Activated CD4-positive, alpha-beta T cell treated with anti-CD3 and anti-CD28 coated beads for 1 hour (primary cell): ENCODE data around the gene CHN1.

ENCODE experiments used
- DNase-seq: peaks from one replicate; pipeline ENCODE4 v3.0.0-alpha.2; 2020

CHN1 gene

DNA sequence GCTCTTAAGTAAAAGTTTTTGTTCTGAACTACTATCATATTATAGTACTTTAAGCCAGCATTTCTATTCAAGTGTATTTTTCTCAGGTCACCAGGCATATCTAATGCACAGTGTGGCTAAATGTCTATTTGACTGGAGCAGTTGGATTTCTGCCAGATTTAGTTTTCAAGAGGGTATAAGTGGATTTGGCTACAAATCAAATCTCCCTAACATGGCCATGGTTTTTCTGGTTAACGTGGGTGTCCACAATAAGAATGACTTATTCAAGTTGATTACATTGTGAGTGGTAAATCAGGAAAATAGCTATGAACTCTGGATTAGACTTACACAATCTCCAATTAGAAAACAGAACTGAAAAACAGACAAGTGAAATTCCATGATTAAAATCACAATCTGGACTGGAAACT is 5.7 kb upstream of the CHN1 start:
- no peak for DNase-seq

DNA sequence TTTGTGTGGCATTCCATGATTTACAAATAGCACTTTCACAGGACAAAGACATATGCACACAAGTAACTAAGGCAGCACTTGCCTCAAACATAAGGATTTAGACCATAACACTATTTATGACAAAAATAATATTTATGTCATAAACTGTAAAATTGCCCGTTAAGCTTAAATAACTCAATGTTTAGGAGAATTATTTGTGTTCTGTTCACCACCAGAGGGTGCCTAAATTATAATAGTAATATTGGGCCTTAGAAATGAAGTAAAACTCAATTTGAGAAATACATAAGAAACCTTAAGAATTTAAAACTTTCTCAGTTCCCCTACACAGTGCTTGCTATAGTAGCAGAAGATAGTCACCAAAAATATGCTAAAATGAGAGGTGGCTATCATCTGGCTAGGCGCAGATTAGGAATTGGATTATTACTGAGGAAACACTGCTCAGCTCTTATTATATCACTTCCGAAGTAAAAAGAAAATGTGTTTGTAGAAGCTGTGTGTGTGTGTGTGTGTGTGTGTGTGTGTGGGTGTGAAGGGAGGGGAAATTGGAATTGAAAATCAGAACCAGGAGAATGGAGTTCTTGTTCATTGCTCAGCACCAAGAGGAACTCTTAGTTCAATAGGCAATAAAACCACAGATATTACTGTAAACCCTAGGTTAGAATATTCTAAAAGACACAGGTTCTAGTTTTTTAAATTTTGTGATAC is 4.9 kb upstream of the CHN1 start:
- no peak for DNase-seq

DNA sequence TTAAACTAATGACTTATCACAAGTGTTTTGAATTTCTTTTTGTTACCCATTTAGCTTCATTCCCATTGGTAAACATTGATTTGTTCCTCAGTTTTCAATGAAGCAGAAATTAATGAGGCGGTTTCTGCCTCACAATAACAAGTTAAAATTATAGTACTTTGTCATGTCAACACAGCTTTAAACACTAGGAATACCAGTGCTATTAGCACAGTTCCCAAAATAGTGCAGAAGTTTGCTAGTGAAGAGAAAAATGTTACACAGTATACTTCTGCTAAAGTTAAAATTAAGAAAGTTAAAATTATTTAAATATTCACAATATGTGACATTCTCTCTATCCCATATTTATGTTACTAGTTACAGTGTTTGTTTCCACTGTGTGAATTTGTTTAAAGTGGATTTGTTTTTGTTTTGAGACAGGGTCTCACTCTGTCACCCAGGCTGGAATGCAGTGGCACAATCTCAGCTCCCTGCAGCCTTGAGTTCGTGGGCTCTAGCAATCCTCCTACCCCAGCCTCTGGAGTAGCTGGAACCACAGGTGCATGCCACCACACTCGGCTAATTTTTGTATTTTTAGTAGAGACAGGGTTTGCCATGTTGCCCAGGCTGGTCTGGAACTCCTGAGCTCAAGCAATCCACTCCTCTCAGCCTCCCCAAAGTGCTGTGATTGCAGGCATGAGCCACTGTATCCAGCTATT is 3.8 kb upstream of the CHN1 start:
- DNase-seq, result no peak

DNA sequence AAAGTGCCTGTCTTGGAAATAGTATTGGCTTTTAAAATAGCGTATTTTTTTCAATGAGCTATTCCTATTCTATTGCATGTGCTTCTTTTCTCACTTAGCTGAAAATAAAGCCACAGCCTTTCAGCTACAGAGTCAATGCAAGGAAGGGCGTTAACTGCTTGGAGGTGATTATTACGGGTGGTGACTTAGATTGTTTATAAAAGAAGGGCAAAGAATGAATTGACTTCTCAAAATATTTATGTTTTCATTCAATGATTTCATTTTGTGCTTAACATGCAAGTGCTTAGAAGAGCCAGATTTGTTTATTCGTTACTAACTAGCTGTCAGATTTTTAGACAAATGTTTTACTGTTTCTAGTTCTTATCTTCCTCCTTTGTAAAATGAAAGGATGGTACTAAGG is 2.8 kb upstream of the CHN1 start:
- DNase-seq, result no peak

DNA sequence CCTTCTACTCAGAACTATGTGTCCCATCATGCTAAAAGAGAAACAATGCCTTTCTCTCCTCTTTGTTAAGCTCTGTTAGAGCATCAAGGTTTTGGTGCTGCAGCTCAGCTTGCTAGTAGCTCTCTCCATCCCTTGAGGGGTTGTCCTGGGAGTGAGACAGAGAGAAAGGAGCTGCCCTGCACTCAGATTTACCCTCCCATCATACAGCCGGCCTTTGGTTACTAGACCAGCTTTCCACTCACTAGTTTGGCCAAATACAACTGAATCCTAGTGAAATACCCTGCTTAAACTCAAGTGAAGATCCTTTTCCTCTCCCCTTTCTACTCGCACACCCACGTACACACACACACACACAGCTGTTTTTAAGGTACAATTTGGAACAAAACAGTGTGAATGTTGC is 2.3 kb upstream of the CHN1 start:
- no peak for DNase-seq

DNA sequence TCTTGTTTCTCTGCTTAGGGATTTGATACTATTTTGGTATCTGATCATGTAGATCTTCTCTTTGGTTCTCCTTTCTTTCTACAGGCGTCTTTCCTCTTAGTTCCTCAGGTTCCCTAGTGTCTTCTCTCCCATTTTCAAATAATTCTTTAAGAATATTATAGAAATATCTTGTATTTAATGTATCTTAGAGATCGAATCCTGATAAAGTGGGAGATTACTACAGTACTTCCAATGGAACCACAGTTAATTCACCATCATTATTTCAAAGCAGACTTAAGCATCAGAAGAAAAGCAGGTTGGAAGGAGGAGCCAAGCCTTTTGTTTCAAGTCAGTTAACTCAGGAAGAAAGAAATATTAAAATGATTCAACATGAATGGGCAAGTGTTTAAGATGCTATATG is 1.1 kb upstream of the CHN1 start:
- no peak for DNase-seq

DNA sequence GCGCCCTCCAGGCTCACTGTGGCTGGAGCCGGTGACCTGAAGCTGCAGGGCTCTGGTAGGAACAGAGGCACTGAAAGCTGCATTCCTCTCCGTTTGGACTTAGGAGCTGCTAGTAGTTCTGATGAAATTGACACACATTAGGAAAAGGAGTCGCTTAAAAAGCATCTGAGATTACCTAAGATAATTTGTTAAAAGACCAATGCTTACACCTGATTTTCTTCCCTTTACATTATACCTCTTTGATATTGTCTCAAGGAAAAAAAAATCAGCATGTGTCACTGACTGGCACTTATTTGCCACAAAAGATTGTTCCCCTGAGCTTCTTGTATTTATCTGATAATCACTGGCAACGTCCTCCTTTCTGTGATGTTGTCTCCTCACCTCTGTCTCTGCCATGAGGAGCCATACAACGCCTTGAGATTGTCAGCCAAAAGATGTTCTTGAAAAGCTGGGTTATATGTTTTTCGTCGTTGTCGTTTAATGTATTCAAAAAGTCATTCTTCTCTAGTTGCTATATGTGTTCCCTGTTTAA is 618 bp upstream of the CHN1 start:
- no peak for DNase-seq

DNA sequence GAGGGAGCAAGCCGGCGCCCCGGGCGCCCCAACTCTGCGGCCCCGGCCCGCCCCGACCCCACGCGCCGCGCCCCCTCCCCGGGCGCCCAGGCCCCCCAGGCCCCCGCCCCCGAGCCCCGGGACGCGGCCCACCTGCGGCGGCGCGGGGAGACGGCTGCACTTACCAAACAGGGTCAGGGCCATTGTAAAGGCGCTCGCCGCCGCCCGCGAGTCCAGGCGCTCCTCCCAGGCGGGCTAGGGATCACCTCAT is 526 bp downstream of the CHN1 start:
- no peak for DNase-seq

DNA sequence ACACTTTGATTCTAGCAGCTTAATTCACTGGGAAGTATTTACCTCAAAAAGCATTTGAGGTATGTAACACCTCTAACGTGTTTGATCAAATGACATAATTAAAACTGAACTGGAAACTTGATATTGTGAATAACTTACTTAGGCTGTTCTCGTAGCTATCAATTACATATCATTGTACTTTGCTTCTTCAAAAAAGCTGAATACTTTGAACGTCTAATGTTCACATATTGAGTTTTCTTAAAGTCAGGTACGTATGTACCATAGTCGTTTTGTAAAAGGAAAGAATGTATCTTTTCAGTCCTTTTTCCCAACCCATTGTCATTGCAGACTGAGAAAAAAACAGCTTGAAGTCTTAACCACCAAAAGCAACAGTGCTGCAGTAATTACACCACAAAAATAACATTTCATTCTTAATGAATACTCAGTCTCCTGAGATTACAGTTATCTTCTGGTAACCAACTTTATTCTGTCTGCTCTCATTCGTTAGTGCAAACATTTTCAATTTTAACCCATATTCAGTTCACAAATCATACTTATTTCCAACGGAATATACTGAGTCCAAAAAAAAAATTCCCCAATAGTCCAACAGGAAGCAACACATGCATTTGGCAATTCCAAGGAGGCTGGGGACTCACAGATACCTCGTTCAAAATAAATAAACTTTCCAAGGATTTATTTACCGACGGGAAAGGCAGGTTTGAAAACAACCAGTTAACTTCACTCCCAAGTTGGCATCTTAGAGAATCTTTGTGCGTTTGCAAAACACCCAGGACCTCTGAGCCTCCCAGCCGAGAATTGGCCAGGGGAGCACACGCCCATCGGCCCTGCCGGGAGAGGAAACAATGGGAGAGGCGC is 1.1 kb downstream of the CHN1 start:
- no peak for DNase-seq

DNA sequence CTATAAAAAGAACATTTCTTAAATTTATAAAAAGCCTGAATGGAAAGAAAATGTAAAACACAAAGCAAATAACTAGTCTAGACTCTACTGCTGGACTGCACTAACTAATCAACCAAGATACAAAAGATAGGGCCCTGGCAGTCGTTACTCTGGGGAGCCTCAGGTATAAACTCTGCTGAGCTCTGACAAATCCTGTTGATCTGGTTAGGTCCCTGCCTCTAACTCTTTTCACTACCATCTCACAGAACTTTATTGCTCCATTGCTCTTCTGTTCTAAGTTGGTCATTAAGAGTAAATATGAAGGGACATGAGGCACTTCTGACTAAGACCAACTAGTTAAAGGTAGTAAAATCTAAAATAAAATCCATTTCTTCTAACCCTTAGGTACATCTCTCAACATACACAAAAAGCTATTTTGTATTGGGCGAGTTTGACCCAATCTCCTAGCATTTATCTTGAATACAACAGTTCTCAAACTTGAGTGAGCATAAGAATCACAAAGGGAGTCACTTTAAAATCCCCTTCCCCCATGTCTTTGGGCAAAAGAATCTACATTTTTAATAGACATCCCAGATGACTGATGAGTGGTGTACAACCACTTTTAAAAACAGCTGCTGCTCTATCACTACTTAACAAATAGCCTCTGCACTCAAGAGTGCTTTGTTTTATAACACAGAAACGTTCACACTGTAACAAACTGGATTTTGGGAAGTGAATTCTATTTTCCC is 2.5 kb downstream of the CHN1 start:
- no peak for DNase-seq

DNA sequence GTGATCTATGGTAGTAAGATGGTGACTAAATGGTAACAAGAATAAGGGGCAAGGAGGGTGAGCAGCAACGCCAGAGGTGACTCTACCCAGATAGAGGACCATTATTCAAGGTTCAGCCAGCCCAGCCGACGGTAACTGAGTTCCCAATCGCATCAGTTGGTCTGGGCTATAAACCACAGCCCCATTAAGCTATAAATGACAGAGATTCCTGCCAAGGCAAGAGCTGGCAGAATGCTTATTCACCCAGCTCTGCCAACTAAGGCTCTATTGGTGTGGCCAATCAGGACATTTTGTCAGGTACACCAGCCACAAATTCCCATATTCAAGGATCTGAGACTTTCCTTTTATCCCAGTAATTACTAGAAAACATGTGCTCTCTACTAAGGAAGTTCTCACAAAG is 3.6 kb downstream of the CHN1 start:
- DNase-seq, result no peak

DNA sequence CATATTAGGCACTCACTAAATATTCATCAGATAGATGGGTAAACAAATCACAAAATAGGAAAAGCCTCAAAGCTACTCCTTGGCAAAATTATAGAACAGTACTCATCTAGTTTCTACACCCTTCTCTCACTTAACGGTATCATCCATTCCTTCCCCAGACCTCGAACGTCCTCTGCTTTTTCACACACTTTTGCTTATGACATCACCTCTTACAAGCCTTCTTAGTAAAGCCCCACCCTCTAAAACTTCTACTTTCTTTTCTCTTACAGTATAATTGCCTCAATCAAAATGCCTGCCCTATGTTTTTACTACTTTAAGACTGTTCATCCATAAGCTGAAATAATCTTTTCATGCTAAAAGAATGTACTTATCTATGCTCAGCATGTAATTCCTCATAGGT is 8.1 kb downstream of the CHN1 start:
- DNase-seq, result no peak

DNA sequence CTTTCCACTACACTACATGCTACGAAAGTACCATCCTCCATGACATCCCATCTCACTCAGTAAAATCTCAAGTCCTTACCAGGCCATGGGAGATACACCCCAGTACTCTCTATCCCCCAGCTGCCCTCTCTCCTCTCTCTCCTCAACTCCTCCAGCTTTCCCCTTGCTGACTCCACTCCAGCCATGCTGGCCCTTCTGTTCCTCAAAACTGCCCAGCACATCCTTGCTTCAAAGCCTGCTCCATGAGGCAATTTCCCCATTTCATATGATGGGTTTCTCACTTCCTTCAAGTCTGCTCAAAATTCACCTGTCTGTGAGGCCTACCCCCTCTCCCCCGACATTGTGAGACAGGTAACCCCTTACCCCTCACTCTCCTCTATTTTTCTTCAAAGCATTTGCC is 8.6 kb downstream of the CHN1 start:
- DNase-seq, result no peak

DNA sequence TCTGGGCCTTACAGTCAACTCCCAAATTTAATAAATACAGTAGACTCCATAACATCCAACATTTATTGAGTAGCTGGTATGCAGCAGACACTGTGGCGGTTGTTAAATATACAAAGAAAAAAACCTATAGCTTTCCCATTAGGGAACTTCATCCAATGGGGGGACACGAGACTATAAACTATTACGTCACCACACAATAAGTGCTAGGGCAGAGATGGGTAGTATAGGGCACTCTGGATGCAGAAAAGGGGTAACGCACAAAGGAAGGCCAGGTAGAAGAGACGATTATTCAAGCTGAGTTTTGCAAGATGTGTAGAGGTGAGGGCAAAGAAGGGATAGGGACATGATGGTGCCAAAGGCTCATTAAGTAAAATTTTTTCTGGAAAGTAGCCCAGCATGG is 10.8 kb downstream of the CHN1 start:
- no peak for DNase-seq

DNA sequence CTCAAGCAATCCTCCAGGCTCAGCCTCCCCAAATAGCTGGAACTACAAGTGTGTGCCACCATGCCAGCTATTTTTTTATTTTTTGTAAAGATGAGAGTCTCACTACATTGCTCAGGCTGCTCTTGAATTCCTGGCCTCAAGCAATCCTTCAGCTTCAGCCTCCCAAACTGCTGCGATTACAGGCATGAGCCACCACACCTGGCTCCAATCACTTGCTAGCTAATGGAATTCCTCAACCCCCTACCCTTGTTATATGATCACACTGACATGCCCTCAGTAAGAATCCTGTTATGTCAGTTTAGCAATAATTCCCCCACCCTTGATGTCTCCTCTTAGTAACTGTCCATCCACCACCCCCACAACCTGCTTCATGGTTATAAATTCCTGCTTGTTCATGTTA is 12.3 kb downstream of the CHN1 start:
- no peak for DNase-seq

DNA sequence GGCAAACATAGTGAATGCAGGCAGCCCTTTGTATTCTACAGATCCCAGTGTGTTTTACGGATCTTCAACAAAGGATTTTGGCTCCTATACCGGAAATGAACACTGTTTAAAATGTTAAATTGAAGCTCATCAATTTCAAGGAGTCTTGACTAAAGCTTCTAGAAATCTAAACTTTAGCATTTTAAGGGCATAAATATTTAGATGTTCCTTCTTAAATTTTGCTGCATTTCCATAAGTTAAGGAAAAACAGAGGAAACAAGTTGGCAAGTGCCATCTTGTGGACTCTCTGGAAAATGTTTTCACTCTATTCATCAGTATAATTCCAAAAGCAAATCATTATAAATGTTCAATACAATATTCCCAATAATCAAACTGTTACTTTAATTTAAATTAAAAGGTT is 19.6 kb downstream of the CHN1 start:
- DNase-seq, result no peak

DNA sequence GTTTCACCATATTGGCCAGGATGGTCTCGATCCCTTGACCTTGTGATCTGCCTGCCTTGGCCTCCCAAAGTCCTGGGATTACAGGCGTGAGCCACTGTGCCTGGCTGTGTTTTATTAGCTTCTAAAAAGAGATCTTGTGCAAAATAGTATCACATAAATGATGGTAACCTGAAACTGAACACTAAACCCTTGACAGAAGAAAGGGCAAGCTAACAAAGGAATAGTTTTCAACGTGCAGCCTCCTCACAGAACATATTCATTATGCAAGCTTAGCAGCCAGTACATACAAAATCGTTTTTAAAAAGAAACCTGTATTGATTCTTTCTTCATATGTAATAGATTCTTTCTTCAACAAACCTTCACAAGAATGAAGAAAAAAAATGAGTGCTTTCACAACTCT is 20.6 kb downstream of the CHN1 start:
- DNase-seq, result no peak

DNA sequence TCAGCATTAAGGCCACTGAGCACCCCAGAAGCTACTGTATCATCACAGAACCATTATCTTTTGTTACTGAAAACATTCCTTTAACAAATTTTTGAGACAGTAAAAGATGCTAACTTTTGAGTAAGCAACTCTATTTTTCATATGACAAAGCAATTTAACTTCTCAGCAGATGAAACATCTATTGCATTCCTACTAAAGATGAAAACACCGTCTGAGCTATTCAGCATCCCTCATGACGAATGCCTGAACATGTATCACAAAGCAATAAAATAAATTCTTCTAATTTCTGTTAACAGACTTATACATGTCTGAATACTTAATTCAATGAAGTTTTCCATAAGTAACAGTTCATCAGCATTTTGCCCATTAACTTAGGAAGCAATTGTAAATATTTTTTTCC is 23.9 kb downstream of the CHN1 start:
- no peak for DNase-seq

DNA sequence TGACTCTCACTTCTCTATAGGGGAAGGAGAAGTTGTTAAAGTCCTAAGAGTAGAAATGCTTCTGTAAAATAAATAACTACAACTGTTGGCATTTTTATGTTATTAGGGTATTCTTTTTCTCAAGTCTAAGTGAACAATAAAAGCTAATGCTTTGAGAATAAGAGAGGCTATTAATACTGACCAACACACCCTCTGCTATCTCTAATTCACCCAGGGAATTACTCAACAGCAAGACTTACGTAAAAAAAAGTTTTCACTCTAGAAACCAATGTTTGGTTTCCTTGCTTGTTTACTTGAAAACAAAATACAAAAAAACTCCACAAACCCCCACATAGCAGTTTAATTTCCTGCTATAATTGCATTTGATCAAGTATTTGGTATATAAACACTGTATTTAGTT is 25.2 kb downstream of the CHN1 start:
- no peak for DNase-seq

DNA sequence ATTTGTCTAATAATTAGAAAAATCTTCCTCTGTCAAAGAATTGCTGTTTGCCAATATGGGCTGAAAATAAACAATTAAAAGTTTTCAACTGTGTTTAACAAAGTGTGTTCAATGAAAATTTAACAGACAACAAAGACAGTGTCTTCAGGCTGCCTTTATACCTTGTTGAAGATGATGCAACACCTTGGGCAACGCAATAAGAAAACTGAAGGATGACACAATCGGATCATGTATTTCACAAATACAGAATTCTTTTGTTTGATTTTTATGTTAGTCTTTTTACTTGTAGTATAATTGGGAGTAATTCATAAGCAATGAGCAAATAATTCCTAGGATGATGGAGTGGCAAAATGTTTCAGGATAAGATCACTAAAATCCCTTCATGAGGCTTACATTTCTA is 27.8 kb downstream of the CHN1 start:
- DNase-seq, result no peak

DNA sequence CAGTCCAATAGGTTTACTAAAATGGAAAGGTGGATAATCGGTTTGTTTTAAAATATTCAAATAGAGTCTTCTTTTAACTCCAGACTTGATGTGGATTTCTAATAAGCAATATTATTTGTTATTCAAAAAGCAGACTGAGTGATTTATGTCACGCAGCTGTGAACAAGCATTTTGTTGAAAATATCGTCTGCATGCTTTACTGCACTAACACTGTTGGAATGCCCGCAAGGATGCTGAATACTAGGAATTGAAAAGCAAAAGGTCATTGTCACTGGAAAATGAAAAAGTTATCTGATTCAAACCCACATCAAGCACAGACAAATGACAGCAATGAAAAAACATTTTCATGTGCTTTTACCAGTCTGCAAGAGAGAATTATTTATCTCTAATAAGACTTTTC is 31.1 kb downstream of the CHN1 start:
- no peak for DNase-seq

DNA sequence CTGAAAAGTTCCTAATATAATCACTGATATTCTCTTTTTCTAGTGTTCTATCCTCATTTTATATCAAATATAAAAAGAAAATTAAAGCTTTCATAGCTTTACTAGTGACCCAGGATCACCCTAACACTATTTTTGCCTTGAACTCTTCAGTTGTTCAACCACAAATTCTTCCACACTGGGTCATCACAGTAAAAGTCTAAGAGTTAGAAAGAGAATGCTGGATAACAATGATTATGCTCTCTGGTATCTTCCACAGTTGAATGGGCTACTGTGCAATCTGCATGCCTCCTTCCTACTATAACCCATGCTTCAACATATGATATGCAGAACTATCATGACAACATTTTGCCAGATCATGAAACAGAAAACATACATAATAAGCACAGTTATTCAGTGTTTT is 32.3 kb downstream of the CHN1 start:
- no peak for DNase-seq
